Measurements from ENCODE around the gene SCN1B.
"Not testable (repeated sequence)": the region's sequence is repeated elsewhere in the genome, so short reads cannot be mapped to it uniquely, and the experiment has no call there.

The SCN1B gene

GRCh38 chr19:35021016-35021415 is 9.3 kb upstream of the SCN1B start:
- DNase-seq = no peak

GRCh38 chr19:35021596-35021995 is 8.7 kb upstream of the SCN1B start:
- no peak for DNase-seq

GRCh38 chr19:35022460-35022859 is 7.8 kb upstream of the SCN1B start:
- no peak for DNase-seq

- no peak for DNase-seq
These were observed 6.8 kb upstream of the SCN1B start for GRCh38 chr19:35023428-35023827.

GRCh38 chr19:35024095-35024494 is 6.2 kb upstream of the SCN1B start:
- DNase-seq = no peak

GRCh38 chr19:35025969-35026368 is 4.3 kb upstream of the SCN1B start:
- no peak for DNase-seq

- DNase-seq = no peak
These were observed 3.9 kb upstream of the SCN1B start for GRCh38 chr19:35026418-35026817.

- no peak for DNase-seq
These were observed 3.3 kb upstream of the SCN1B start for GRCh38 chr19:35027009-35027408.

- DNase-seq = no peak
These were observed 2.2 kb upstream of the SCN1B start for GRCh38 chr19:35027851-35028599.

GRCh38 chr19:35028600-35028885 is 1.7 kb upstream of the SCN1B start:
- not testable (repeated sequence) for DNase-seq

- not testable (repeated sequence) for DNase-seq
These were observed 964 bp upstream of the SCN1B start for GRCh38 chr19:35029275-35029736.

GRCh38 chr19:35029737-35030256 is 473 bp upstream of the SCN1B start:
- DNase-seq = peak; percentile 16

GRCh38 chr19:35031072-35031881 is 1.0 kb downstream of the SCN1B start:
- DNase-seq = peak; percentile 55

GRCh38 chr19:35032356-35032865 is 2.1 kb downstream of the SCN1B start:
- DNase-seq = no peak

GRCh38 chr19:35033067-35034004 is 3.1 kb downstream of the SCN1B start:
- peak; percentile 23 for DNase-seq

GRCh38 chr19:35034005-35034502 is 3.8 kb downstream of the SCN1B start:
- DNase-seq = peak; percentile 33

- peak; percentile 9 for DNase-seq
These were observed 4.5 kb downstream of the SCN1B start for GRCh38 chr19:35034588-35035382.

GRCh38 chr19:35037716-35038622 is 7.7 kb downstream of the SCN1B start:
- DNase-seq = peak; percentile 66

GRCh38 chr19:35038623-35039512 is 8.6 kb downstream of the SCN1B start:
- DNase-seq = peak; percentile 76
